ENCODE results near the gene NRG2.

GRCh38 chr5:139807647-139808030, 235.5 kb downstream of the NRG2 start:
- TF ChIP-seq, protein P1, sequence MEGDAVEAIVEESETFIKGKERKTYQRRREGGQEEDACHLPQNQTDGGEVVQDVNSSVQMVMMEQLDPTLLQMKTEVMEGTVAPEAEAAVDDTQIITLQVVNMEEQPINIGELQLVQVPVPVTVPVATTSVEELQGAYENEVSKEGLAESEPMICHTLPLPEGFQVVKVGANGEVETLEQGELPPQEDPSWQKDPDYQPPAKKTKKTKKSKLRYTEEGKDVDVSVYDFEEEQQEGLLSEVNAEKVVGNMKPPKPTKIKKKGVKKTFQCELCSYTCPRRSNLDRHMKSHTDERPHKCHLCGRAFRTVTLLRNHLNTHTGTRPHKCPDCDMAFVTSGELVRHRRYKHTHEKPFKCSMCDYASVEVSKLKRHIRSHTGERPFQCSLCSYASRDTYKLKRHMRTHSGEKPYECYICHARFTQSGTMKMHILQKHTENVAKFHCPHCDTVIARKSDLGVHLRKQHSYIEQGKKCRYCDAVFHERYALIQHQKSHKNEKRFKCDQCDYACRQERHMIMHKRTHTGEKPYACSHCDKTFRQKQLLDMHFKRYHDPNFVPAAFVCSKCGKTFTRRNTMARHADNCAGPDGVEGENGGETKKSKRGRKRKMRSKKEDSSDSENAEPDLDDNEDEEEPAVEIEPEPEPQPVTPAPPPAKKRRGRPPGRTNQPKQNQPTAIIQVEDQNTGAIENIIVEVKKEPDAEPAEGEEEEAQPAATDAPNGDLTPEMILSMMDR (conservative IDR thresholded peaks at IDR 0.05; ENCODE audit: low read depth, low read length), result no peak
- TF ChIP-seq EZH2 (IDR thresholded peaks at IDR 0.05; ENCODE audit: low read length, unreplicated experiment), result no peak
- TF ChIP-seq EZH2phosphoT487 (IDR thresholded peaks at IDR 0.05; ENCODE audit: borderline replicate concordance, low read length), result no peak

Data from PC-3 (cell line).